GM23338 (cell line): ENCODE measurements around the gene TNS3.

Experiments used
- CREB1 ChIP-seq: fragments of 250-450 bp; sonication (Bioruptor Pico); IDR thresholded peaks from 2 replicates; pipeline ENCODE4 v1.5.0; 2020; ENCODE audit warnings: low read depth, mild to moderate bottlenecking, moderate library complexity
- CTCF ChIP-seq, 2 experiments: fragments of 200-600 bp in 1 of 2; sonication (generic) in 1 of 2; conservative IDR thresholded peaks; 2 replicates each; pipeline versions ENCODE4 v1.5.1 to v1.6.1; 2016 to 2017; ENCODE audit warnings: antibody characterized with exemption in 2 of 2, low read depth in 2 of 2, mild to moderate bottlenecking in 2 of 2, moderate library complexity in 1 of 2
- ETS1 ChIP-seq: IDR thresholded peaks from 2 replicates; pipeline ENCODE4 v1.6.1; 2016; ENCODE audit warnings: antibody characterized with exemption
- EZH2 ChIP-seq: fragments of 200-600 bp; sonication (generic); IDR thresholded peaks from one replicate; pipeline ENCODE4 v1.8.0; 2017; ENCODE audit warnings: antibody characterized with exemption, mild to moderate bottlenecking, low read depth; ENCODE audit not compliant: unreplicated experiment
- EZH2phosphoT487 ChIP-seq: fragments of 200-600 bp; sonication (generic); IDR thresholded peaks from one replicate; pipeline ENCODE4 v1.8.1; 2018; ENCODE audit warnings: antibody characterized with exemption; ENCODE audit not compliant: unreplicated experiment
- JUNB ChIP-seq: IDR thresholded peaks from one replicate; pipeline ENCODE4 v1.6.1; 2016; ENCODE audit warnings: antibody characterized with exemption; ENCODE audit not compliant: unreplicated experiment
- NANOG ChIP-seq: IDR thresholded peaks from 2 replicates; pipeline ENCODE4 v1.6.1; 2016; ENCODE audit warnings: antibody characterized with exemption, borderline replicate concordance
- POLR2AphosphoS5 ChIP-seq: IDR thresholded peaks from 2 replicates; pipeline ENCODE4 v1.6.1; 2016; ENCODE audit warnings: antibody characterized with exemption, low read depth
- REST ChIP-seq: IDR thresholded peaks from one replicate; pipeline ENCODE4 v1.6.1; 2018; ENCODE audit warnings: antibody characterized with exemption; ENCODE audit not compliant: unreplicated experiment
- ZNF114 ChIP-seq: fragments of 250-450 bp; sonication (Bioruptor Pico); IDR thresholded peaks from 2 replicates; pipeline ENCODE4 v1.5.0; 2020; ENCODE audit warnings: mild to moderate bottlenecking, moderate library complexity

GRCh38 chr7:47311891-47312290 is 270.0 kb downstream of the TNS3 start:
- TF ChIP-seq CREB1 (CRISPR knock-in tag) (no peak), EZH2 (no peak), CTCF (conservative IDR thresholded peaks at IDR 0.05; ENCODE audit: low read depth in 2 of 2) (no peak), ZNF114 (no peak), JUNB (no peak), REST (no peak), POLR2AphosphoS5 (no peak), EZH2phosphoT487 (no peak), ETS1 (no peak), NANOG (no peak)
